Tongue (tissue), 2 donors: ENCODE results near the gene CATSPERD. TPM values are rescaled to one million over a fixed set of nuclear protein-coding genes. Genes with fewer than 3 reads are reported as not detected.
A peak's percentile ranks its signal among the peaks of the same experiment; 100 is the strongest.

Experiments used
- DNase-seq: peaks from one replicate; pipeline ENCODE4 v3.0.0-alpha.2; 2015
- total RNA-seq: library from RNA; depleted of rRNA; stranded (reverse); fragments of >200 nt; gene quantifications from one replicate; pipeline ENCODE4 v1.2.3, GENCODE V29; 2014

Gene CATSPERD
- total RNA-seq, 1 donor from 2014 or later, result not detected

GRCh38 chr19:5827342-5827890, 107.0 kb downstream of the CATSPERD start:
- no peak for DNase-seq

GRCh38 chr19:5827891-5828660, 107.6 kb downstream of the CATSPERD start:
- peak; percentile 97 for DNase-seq

Other genes starting within 250 kb of the CATSPERD start
- gene TINCR, start 152.7 kb upstream of the CATSPERD start, total RNA-seq, result 8.1 TPM
- 39.3 TPM for gene SAFB2, start 97.9 kb upstream of the CATSPERD start, total RNA-seq
- 91.5 TPM for gene SAFB, start 97.6 kb upstream of the CATSPERD start, total RNA-seq
- 49.1 TPM for gene MICOS13, start 40.1 kb upstream of the CATSPERD start, total RNA-seq
- gene HSD11B1L, start 39.6 kb upstream of the CATSPERD start, total RNA-seq, result 6.4 TPM
- gene RPL36, start 30.3 kb upstream of the CATSPERD start, total RNA-seq, result 293 TPM
- gene LONP1, start 491 bp upstream of the CATSPERD start, total RNA-seq, result 55.7 TPM
- not detected for gene PRR22, start 64.1 kb downstream of the CATSPERD start, total RNA-seq
- gene DUS3L, start 70.5 kb downstream of the CATSPERD start, total RNA-seq, result 27.1 TPM
- gene NRTN, start 84.4 kb downstream of the CATSPERD start, total RNA-seq, result not detected
- 4.9 TPM for gene FUT6, start 119.1 kb downstream of the CATSPERD start, total RNA-seq
- gene FUT3, start 130.8 kb downstream of the CATSPERD start, total RNA-seq, result 10.8 TPM
- not detected for gene FUT5, start 149.9 kb downstream of the CATSPERD start, total RNA-seq
- gene NDUFA11, start 183.2 kb downstream of the CATSPERD start, total RNA-seq, result 139 TPM
- gene VMAC, start 184.2 kb downstream of the CATSPERD start, total RNA-seq, result 5.1 TPM
- gene CAPS, start 193.6 kb downstream of the CATSPERD start, total RNA-seq, result 7.6 TPM